Measurements from ENCODE around the gene EPB41.

Gene EPB41

GRCh38 chr1:28894785-28895184 lies 19.6 kb upstream of the EPB41 start:
- H3K4me3 ChIP-seq (ENCODE audit: low read depth, low read length) = no peak overlapping the region
- TF ChIP-seq CTCF (IDR thresholded peaks at IDR 0.05; ENCODE audit: low read depth, low read length) (no peak), MYC (IDR thresholded peaks at IDR 0.05; ENCODE audit: low read depth, low read length) (no peak), POLR2A (IDR thresholded peaks at IDR 0.05; ENCODE audit: extremely low read depth, insufficient read length) (no peak), MAX (IDR thresholded peaks at IDR 0.05; ENCODE audit: low read depth, low read length) (no peak)
- no peak for DNase-seq (ENCODE audit: low read depth)

GRCh38 chr1:28895896-28896608 lies 18.3 kb upstream of the EPB41 start:
- no peak for DNase-seq (ENCODE audit: low read depth)
- TF ChIP-seq MYC (IDR thresholded peaks at IDR 0.05; ENCODE audit: low read depth, low read length) (no peak), CTCF (IDR thresholded peaks at IDR 0.05; ENCODE audit: low read depth, low read length) (no peak), POLR2A (IDR thresholded peaks at IDR 0.05; ENCODE audit: extremely low read depth, insufficient read length) (no peak), MAX (IDR thresholded peaks at IDR 0.05; ENCODE audit: low read depth, low read length) (no peak)
- no peak overlapping the region for H3K4me3 ChIP-seq (ENCODE audit: low read depth, low read length)

- TF ChIP-seq POLR2A (IDR thresholded peaks at IDR 0.05; ENCODE audit: extremely low read depth, insufficient read length) = no peak
- TF ChIP-seq MYC (IDR thresholded peaks at IDR 0.05; ENCODE audit: low read depth, low read length) = no peak
- no peak for TF ChIP-seq MAX (IDR thresholded peaks at IDR 0.05; ENCODE audit: low read depth, low read length)
- TF ChIP-seq CTCF (IDR thresholded peaks at IDR 0.05; ENCODE audit: low read depth, low read length) = no peak
- no peak overlapping the region for H3K4me3 ChIP-seq (ENCODE audit: low read depth, low read length)
- no peak for DNase-seq (ENCODE audit: low read depth)
Observed at GRCh38 chr1:28896609-28896986, 17.8 kb upstream of the EPB41 start.

GRCh38 chr1:28897789-28898188 lies 16.6 kb upstream of the EPB41 start:
- DNase-seq (ENCODE audit: low read depth) = no peak
- H3K4me3 ChIP-seq (ENCODE audit: low read depth, low read length) = no peak overlapping the region
- TF ChIP-seq POLR2A (IDR thresholded peaks at IDR 0.05; ENCODE audit: extremely low read depth, insufficient read length) (no peak), CTCF (IDR thresholded peaks at IDR 0.05; ENCODE audit: low read depth, low read length) (no peak), MYC (IDR thresholded peaks at IDR 0.05; ENCODE audit: low read depth, low read length) (no peak), MAX (IDR thresholded peaks at IDR 0.05; ENCODE audit: low read depth, low read length) (no peak)

- no peak overlapping the region for H3K4me3 ChIP-seq (ENCODE audit: low read depth, low read length)
- TF ChIP-seq POLR2A (IDR thresholded peaks at IDR 0.05; ENCODE audit: extremely low read depth, insufficient read length) (no peak), CTCF (IDR thresholded peaks at IDR 0.05; ENCODE audit: low read depth, low read length) (no peak), MAX (IDR thresholded peaks at IDR 0.05; ENCODE audit: low read depth, low read length) (no peak), MYC (IDR thresholded peaks at IDR 0.05; ENCODE audit: low read depth, low read length) (no peak)
- DNase-seq (ENCODE audit: low read depth) = no peak
Observed at GRCh38 chr1:28898405-28898881, 15.9 kb upstream of the EPB41 start.
